ENCODE results near the gene WASHC3.

- no peak for TF ChIP-seq EZH2phosphoT487 (IDR thresholded peaks at IDR 0.05; ENCODE audit: low read depth, severe bottlenecking, unreplicated experiment)
- TF ChIP-seq, protein P1, sequence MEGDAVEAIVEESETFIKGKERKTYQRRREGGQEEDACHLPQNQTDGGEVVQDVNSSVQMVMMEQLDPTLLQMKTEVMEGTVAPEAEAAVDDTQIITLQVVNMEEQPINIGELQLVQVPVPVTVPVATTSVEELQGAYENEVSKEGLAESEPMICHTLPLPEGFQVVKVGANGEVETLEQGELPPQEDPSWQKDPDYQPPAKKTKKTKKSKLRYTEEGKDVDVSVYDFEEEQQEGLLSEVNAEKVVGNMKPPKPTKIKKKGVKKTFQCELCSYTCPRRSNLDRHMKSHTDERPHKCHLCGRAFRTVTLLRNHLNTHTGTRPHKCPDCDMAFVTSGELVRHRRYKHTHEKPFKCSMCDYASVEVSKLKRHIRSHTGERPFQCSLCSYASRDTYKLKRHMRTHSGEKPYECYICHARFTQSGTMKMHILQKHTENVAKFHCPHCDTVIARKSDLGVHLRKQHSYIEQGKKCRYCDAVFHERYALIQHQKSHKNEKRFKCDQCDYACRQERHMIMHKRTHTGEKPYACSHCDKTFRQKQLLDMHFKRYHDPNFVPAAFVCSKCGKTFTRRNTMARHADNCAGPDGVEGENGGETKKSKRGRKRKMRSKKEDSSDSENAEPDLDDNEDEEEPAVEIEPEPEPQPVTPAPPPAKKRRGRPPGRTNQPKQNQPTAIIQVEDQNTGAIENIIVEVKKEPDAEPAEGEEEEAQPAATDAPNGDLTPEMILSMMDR (IDR thresholded peaks at IDR 0.05; ENCODE audit: poor library complexity), result no peak
These were observed 29.9 kb downstream of the WASHC3 start for GRCh38 chr12:102031852-102032251.

Measured in hepatocyte (in vitro differentiated cells).